GM19239 (cell line): ENCODE measurements around the gene FBXO44.

ENCODE experiments used
- DNase-seq: peaks from one replicate; pipeline ENCODE4 v3.0.0; 2011; ENCODE audit warnings: low spot score; ENCODE audit not compliant: insufficient read length
- FAIRE-seq: peaks from 2 replicates; lab custom pipeline; 2011; peaks lifted over from hg19 to GRCh38; lab: Jason Lieb, UNC

FBXO44 gene

GRCh38 chr1:11682799-11683198 is 28.1 kb downstream of the FBXO44 start:
- FAIRE-seq, result no peak

GRCh38 chr1:11684070-11684469 is 29.4 kb downstream of the FBXO44 start:
- DNase-seq (no peak), FAIRE-seq (no peak)

More at GRCh38 chr1:11682799-11683198, 28.1 kb downstream of the FBXO44 start:
- DNase-seq, result no peak

GRCh38 chr1:11685210-11685752 is 30.6 kb downstream of the FBXO44 start:
- FAIRE-seq, result no peak
- no peak for DNase-seq

- DNase-seq (no peak), FAIRE-seq (no peak)
Measured at GRCh38 chr1:11688506-11688905, 33.8 kb downstream of the FBXO44 start.

GRCh38 chr1:11690397-11691301 is 36.0 kb downstream of the FBXO44 start:
- no peak for DNase-seq
- FAIRE-seq, result no peak

GRCh38 chr1:11691302-11691914 is 36.7 kb downstream of the FBXO44 start, which contains the start of gene DRAXIN:
Gene DRAXIN (plus strand): TSS chr1:11691710. CDS start chr1:11706259, 14,549 bp downstream.
- no peak for FAIRE-seq
- no peak for DNase-seq

GRCh38 chr1:11691928-11692711 is 37.4 kb downstream of the FBXO44 start:
- FAIRE-seq, result no peak
- DNase-seq, result no peak

GRCh38 chr1:11693024-11693590 is 38.4 kb downstream of the FBXO44 start:
- no peak for DNase-seq
- no peak for FAIRE-seq

GRCh38 chr1:11693917-11694316 is 39.2 kb downstream of the FBXO44 start:
- FAIRE-seq (no peak), DNase-seq (no peak)

GRCh38 chr1:11695861-11696260 is 41.2 kb downstream of the FBXO44 start:
- FAIRE-seq, result no peak

GRCh38 chr1:11697188-11697892 is 42.7 kb downstream of the FBXO44 start:
- DNase-seq, result no peak
- no peak for FAIRE-seq

More at GRCh38 chr1:11695861-11696260, 41.2 kb downstream of the FBXO44 start:
- no peak for DNase-seq

GRCh38 chr1:11697893-11698210 is 43.2 kb downstream of the FBXO44 start:
- DNase-seq, result no peak
- FAIRE-seq, result no peak

GRCh38 chr1:11700601-11701467 is 46.2 kb downstream of the FBXO44 start:
- DNase-seq, result no peak
- no peak for FAIRE-seq

GRCh38 chr1:11701551-11701961 is 46.9 kb downstream of the FBXO44 start:
- FAIRE-seq, result no peak
- no peak for DNase-seq

- FAIRE-seq, result no peak
- no peak for DNase-seq
Measured at GRCh38 chr1:11701981-11702803, 47.5 kb downstream of the FBXO44 start.

GRCh38 chr1:11703357-11704193 is 48.9 kb downstream of the FBXO44 start:
- no peak for DNase-seq
- no peak for FAIRE-seq

GRCh38 chr1:11704194-11704529 is 49.5 kb downstream of the FBXO44 start:
- no peak for DNase-seq
- FAIRE-seq, result no peak
